Measurements from ENCODE around the gene GZMB. TPM values are rescaled to one million over a fixed set of nuclear protein-coding genes. Genes with fewer than 3 reads are reported as not detected.

GZMB gene
- total RNA-seq, 1 donor from 2014 or later, result not detected

Other genes with a start within 250 kb of the GZMB start
- gene NYNRIN, start 235.2 kb downstream of the GZMB start, total RNA-seq, result 14.5 TPM
- gene CBLN3, start 204.5 kb downstream of the GZMB start, total RNA-seq, result 0.25 TPM
- 13.0 TPM for gene KHNYN, start 204.2 kb downstream of the GZMB start, total RNA-seq
- 17.0 TPM for gene SDR39U1, start 191.4 kb downstream of the GZMB start, total RNA-seq
- gene CMA1, start 125.9 kb downstream of the GZMB start, total RNA-seq, result not detected
- gene CTSG, start 57.9 kb downstream of the GZMB start, total RNA-seq, result 0.25 TPM
- not detected for gene GZMH, start 24.5 kb downstream of the GZMB start, total RNA-seq

Measured in temporal lobe (tissue), 1 donor.